NCI-H187 treated with DMSO at 0.1 percent for 48 hours (cell line): ENCODE results near the gene LTO1.

Experiments used
- DNase-seq: peaks from one replicate; lab custom pipeline; 2025; lab: John Stamatoyannopoulos, UW

LTO1 gene, protein sequence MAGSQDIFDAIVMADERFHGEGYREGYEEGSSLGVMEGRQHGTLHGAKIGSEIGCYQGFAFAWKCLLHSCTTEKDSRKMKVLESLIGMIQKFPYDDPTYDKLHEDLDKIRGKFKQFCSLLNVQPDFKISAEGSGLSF

DNA sequence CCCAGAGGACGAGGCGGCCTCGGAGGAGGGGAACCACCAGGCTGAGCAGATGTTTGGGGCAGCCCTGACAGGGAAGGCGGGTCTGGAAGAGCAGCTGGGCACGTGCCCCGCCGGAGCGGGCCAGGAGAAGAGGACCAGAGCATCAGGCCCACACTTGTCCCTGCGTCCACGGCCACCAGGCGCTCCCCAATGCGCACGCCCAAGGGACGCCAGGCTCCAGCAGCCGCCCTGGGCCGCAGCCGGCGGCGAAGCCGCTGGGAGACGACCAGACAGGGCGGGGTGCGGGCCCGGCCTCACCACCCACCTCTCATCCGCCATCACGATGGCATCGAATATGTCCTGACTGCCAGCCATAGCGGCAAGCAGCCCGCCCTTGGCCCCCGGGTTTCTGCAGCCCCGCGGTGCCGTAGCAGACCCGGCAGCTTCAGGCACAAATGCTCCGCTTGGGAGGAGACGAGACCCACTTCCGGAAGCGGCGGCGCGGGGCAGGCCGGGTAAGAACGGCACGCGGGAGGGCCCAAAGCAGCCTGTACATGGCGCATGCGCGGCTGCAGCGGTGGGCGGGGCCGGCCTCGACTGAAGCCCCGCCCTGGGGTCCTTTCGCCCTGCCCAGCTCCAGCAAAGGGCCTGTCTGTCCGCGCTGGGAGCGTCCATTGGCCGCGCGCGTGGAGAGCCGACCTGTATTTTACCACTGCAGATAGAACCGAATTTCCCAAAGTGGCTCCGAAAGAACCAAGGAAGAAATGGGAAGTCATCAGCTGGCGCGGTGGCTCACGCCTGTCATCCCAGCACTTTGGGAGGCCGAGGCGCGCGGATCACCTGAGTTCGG is at the start of gene LTO1:
TSS of gene LTO1 (minus strand) at position 468 of the 829 bp plus-strand sequence. CDS start at position 354, 114 bp downstream.
- DNase-seq, result peak; percentile 64

DNA sequence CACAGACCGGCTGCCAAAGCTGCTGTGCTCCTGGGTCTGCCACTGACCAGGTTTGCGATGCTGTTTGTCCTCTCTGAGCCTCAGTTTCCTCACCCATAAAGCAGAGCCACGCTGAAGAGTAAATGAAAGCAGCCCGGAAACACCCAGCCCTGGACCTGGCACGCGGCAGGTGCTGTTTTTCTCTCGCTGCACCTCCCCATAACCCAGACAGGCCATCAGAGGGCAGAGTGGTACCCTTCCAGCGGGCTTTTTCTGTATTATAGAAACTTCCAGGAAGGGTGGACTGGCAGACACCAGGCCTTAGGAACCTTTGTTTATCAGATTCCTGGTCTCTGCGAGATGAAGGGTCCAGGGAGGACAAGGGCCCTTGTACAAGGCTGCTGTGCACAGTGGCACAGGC is 46.6 kb upstream of the LTO1 start:
- DNase-seq, result no peak

DNA sequence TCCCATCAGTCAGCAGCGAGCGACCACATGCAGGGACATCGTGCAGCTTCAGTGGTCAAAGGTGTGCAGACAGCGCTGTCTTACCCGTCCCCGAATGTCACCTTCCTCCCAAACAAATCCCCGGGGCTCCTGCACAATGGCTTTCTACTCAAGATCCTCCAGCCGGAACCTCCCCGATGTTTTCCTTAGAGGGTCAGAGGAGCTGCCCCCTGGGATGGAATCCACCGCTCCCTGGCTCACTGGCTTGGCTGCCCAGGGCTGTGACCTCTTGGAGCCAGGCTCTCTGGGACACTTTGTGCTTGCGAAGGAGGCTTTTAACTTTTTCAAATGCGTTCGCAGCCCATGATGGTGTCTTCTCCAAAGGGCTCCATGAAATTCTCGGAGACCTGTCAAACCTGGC is 46.0 kb upstream of the LTO1 start:
- no peak for DNase-seq

DNA sequence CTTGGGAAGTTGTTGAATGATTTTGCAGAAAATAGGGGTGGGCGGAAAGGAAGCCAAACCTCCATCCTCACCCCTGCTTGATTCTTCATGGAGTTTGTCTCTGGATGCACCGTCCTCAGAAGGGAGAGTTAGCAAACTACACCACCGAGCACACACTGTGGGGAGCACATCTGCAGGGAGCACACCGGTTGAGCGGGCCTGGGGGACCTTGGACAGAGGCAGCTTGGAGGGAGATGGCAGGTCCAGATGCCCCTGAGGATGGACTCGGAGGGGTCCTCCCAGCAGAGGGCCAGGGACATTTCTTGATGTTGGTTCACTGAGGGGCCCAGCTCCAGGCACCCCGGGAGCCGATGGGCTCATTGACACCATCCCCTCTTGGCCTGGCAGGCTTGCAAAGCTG is 43.8 kb upstream of the LTO1 start:
- no peak for DNase-seq

DNA sequence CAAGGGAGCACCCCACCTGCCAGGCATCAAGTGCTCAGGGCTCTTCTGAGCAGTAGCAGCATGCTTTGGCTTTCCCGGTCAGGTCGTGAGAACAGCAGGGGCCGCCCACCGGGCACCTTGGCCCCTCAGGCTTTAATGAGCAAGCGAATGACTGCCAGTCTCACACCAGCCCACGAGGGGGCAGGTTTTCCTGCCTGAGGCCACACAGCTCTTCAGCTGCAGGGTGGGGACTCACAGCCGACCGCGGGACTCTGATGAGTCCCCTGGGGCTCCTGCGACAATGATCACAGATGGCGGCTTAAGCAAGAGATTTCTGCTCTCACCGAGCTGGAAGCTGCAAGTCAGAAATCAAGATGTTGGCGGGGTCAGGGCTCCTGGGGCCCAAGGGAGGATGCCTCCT is 43.0 kb upstream of the LTO1 start:
- DNase-seq, result no peak

DNA sequence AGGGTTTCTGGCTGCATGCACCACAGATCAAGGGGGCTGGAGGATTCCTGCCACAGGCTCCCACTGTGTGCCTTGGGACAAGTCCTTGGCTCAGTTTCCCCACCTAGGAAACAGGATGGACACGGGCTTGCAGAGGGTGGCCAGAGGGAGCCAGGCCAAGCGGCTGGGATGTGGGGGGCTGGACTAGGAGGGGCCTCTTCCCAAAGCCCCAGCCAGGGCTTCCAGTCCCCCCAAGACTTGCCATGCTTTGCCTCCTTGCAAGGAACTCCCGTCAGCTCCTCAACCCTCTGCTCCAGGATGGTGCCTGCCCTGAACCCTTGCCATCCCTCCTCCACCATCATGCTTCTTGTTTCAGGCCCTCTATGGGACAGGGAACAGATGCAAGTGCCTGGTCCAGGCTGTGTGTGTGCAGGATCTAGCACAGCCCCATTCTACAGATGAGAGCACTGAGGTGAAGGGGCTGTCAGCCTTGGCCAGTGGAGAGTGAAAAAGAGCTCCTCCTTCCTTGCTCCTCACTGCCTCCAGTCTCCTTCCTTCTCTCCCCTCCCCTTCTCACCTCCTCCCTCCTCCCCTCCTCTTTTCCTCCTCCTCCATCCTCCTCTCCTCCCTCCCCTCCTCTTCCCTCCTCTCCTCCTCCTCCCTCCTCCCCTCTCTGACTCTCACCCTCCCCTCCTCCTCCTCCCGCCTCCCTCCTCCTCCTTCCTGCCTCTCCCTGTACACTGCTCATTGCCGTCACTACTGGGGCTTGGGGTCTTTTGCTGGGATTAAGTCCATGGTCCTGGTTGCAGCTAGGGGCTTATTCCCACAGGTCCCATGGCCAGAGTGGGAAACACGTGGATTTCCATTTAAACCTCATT is 42.0 kb upstream of the LTO1 start:
- no peak for DNase-seq

DNA sequence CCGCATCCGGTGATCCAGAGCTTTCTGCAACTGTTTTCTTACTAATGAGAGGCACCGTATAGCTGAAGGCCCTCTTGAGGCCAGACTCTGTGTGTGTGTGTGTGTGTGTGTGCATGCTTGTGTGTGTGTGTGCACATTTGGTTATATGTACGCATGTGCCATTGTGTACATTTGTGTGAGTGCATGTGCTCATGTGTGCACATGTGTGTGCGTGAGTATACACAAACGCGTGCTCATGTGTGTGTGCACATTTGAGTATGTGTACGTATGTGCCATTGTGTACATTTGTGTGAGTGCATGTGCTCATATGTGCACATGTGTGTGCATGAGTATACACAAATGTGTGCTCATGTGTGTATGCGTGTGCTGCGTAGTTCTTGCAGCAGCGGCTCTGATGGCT is 40.9 kb upstream of the LTO1 start:
- no peak for DNase-seq

DNA sequence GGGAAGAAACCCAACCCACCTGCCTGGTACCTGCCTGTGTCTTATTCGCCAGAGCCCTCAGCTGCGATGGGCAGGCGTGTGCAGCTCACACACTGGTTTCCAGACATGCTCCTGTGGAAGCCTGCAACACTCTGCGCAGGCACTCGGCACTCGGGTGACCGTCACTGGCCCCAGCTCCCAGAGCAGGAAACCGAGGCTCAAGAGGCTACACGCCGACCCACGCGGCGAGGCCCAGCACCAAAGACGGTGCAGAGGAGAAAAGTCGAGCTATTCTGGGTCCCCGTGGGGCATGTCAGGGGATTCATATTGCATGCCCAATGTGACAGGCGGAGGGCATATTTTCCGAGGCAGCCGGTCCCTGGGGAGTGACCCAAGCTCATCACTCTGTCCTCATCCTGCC is 40.3 kb upstream of the LTO1 start:
- DNase-seq, result no peak

DNA sequence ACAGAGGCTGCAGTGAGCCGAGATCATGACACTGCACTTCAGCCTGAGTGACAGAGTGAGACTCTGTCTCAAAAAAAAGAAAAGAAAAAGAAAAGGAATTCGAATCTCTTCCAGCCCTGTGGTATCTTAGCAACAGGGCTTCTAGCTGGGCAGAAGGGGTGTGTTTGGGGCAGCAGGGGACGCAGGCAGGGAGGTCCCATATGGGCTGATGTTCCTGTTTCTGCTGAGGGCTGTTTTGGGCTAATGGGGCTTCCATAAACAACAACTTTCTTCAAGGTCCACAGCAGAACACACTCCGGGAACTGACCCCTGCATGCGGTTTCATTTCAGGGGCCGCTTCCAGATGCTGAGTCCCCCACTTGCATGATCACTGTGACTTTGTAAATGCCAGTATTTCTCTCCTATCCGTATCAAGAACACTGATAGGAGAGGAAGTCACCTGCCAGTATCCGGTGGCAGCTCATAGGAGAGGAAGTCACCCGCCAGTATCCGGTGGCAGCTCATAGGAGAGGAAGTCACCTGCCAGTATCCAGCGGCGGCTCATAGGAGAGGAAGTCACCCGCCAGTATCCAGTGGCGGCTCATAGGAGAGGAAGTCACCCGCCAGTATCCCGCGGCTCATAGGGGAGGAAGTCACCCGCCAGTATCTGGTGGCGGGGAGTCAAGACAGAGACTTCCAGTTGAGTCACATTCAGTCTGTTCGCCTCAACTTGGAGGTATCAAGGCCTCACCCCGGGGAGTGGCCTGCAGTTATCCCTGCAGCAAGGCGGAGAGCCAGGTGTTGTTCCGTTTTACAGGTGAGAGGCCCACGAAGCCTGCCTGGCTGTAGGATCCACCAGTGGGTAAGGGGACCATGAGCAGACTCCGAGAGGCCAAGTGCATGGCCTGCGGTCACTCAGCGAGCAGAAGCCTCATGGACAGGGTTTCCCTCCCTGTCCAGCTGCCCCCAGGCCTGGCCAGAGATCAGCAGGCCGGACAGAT is 37.0 kb upstream of the LTO1 start:
- no peak for DNase-seq

DNA sequence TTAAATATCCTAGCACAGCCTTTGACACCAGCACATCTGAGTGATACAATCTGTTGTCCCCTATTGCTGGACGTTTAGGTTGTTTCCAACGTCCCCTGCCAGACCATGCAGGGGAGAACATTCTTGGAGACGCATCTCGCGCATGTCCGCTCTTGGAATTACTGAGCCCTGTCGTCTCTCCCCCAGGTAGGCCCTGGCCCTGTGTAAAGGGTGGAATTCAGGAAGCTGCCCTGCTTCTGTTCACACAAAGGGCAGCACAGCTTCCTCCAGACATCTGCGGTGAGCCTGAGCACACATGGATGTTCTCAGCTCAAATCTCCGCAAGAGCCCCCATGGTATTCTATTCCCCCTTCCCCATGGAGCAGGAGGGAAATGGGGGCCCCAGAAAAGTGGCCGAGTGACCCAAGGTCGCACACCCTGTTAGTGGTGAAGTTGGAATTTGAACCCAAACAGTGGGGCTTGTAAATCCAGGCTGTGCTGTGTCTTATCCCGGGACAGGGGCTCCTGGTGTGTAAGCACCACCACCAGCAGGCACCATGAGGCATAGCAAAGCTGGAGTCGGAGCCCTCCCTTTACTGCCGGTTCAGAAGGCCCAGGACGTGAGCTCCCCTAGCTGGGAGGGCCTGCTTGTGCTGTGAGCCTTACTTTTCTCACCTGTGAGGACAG is 33.7 kb upstream of the LTO1 start:
- DNase-seq, result no peak

DNA sequence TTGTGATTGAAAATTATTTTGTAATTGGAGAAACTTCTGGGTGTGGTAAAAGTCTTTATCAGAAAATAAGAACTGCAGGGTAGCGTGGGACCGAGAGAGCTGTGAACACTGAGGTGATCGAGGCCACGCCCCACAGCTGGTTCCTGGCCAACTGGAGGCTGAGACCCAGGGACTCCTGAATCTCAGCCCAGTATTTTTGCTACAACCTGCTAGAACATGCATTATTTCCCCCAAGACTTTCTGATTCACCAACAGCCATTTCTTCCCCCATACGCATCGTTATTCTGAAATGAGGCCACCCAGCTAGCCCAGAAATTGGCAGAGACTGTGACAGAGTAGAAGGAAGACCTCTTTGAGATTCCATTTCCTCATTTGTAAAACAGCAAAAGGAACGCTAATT is 32.0 kb upstream of the LTO1 start:
- DNase-seq, result no peak

DNA sequence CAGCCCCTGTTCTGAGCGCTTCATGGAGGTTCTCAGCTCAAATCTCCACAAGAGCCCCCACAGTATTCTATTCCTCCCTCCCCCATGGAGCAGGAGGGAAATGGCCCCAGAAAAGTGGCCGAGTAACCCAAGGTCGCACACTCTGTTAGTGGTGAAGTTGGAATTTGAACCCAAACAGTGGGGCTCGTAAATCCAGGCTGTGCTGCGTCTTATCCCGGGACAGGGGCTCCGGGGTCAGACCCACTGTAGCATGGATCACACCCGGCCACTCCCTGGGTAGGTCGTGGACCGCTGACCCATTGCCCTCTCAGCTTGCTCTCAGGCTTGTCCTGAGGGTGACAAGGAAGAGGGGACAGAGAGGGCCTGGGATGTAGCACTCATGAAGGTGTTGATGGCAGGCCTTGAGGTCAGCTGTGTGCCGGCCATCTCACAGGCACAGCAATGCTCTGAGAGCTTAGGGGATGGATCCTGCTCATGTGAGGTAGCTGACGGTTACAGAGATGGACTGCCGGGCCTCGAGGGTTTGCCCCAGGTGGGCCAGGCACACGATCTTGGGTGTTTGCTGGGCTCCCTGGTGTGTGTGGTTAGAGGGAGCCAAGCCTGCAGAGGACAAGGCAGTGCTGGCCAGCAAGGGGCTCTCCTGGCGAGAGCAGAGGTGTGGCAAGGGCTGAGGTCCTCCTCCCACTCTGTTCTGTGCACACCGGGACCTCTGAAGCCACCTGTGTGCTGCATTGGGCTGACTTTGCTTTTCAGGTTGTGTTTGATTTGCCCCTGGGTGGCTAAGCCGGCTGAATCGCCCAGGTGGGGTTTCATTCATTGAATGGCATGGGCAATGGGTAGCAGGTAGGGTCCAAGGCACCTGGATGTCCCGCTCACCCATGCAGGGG is 31.0 kb upstream of the LTO1 start:
- DNase-seq, result no peak

DNA sequence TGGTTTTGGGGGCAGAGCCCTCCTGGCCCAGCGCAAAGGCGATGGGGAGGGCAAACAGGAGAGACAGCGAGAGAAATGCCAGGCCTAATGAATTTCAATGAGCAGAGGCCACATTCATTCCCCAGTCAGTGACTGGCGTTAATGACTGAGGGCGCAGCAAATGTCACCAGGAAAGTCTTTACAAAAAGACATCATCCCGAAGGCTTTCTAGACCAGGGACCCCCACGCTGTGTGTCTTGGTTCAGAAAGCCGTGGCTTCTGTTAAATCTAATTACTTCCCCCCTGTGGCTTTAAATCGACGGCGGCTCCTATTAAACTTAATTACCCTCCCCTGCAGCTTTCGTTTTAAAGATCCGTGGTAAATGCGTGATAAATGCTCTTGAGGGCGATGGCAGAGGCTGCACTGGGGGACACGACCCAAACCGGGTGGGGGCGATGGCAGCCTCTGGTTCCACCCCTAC is 30.2 kb upstream of the LTO1 start:
- DNase-seq, result no peak

DNA sequence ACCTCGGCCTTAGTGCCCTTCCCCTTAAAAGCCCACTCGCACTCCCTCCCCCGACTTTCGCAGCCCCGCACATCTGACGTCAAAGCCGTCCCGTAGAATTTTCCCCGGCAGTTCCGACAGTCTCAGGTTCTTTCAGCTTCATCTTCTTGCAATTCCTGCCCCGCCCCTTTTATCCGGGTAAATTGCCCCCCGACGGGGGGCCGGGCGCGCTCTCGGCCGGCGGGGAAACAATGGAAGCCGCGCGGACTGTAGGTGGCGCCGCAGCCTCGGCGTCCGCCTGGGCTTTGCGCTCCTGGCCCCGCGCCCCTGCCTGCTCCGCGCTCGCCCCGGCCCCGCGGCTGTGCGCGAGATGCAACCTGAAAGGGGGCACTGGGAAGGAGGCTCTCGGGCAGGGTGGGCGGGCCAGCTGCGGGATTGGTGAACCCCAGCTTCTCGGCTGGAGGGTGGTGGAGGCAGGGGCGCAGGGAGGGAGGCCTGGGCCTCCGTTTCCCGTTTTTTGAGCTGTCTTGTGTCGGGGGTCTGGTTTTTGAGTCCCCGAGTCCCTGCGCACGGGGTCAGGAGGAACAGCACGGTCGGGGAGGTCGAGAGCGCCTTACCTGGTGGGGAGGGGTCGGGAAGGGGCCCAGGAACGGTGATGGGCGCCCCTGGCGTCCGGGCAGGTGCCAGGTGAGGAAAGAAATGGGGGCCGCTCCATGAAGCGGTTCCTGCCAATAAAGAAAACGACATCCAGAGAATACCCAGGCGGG is 29.5 kb upstream of the LTO1 start:
- no peak for DNase-seq

DNA sequence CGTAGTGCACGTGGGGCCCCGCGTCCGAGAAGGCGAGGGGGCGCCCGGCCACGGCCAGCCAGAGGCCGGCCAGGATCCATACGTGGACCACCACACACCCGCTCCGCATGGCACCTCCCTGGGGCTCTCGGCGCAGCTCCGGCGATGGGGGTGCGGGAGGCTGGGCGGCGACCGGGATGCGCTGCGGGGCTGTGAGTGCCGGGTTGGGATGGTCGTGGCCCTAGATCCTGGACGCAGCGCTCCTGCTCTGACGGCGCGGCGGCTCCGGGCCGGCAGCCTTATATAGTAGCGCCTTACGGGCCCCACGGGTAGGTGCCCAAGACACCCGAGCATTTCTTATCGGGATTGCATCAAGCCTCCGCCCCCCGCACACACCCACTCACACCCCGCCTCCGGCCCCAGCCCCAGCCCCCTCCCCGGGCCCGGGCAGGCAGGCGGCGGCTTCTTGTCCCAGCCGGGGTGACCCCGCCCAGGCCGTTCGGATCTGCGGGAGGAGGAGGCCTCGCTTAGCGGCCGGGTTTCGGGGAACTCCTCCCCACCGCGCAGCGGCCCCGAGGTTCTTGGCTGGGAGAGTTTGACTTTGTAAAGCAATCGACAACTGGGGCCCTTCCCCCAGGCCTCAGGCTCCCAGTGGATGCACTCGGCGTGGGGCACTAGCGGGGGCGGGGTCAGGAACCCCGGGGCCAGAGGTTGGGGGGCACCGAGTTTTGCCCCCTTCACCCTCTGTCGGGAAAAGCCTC is 28.8 kb upstream of the LTO1 start, which contains the start of gene FGF19:
TSS of gene FGF19 (minus strand) at position 255 of the 740 bp plus-strand sequence. CDS start at position 109, 146 bp downstream.
- DNase-seq, result no peak

DNA sequence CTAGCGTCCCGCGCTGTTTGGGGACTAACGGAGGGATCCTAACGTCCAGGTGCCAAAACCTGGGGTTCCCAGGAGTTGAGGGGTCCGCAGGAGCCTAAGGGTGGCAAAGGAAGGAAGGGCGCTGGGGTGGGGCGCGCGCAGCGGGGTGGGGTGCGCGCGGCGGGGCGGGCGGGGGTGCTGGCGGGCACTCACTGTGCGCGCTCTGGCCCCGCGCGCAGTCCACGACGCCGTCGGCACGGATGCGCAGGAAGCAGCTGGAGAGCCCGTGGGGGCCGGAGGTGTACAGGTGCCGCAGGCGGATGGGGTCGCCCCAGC is 28.3 kb upstream of the LTO1 start:
- DNase-seq, result no peak

DNA sequence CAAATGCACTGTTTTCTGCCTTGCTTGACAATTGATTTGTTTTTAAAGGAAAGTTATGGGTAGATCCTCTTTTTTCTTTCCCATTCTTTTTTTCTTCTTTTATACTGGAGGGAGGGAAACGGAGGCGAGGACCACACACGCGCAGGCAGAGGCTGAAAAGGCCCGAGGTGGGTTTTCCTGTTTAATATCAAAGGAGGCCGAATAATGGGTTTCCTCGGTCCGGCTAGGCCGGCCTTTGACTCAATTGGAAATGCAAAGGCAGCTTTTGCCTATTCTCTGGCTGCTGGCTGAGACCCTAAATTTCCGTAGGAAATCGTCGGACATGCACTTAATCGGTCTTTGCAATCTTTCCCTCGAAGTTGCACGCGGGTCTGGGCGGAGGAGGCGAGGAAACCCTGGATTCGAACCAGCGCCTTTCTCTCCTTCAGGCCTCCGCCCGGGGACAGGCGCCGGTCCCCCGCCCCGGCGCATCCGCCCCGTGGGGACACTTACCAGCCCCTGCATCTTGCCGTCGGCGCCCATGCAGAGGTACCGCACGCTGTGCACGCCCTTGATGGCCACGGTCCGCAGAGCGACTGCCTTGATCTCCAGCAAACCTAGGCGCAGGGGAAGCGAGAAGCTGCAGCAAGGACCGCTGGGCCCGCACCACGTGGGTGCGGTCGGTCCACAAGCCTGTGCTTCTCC is 27.8 kb upstream of the LTO1 start:
- no peak for DNase-seq

DNA sequence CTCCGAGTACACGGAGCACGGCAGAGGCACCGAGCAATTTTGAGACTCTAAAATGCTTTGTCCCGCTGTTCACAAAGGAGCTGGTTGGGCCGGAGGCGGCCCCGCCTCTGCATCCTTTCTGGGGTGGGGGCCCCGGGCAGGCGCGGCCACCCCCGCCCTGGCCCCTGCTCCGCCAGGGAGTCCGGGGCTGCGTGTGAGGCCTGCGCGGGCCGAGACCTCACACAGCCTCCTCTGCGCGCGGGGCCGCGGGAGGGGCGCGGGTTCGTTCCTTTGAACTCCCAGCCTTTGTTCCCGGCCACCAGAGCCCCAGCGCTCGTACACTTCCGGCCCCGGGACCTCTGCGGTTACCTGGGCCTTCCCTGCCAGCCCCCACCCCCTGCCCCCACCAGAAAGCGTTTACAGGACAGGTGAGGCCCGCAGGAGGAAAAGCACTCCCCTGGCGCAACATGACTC is 27.1 kb upstream of the LTO1 start:
- DNase-seq, result no peak
